GM21447 (cell line): ENCODE data around the gene PCSK9.

ENCODE experiments used
- ATAC-seq: cut with Tn5 transposase; IDR thresholded peaks from one replicate; pipeline ENCODE4 v1.9.1; 2021; ENCODE audit not compliant: unreplicated experiment

Gene PCSK9

DNA sequence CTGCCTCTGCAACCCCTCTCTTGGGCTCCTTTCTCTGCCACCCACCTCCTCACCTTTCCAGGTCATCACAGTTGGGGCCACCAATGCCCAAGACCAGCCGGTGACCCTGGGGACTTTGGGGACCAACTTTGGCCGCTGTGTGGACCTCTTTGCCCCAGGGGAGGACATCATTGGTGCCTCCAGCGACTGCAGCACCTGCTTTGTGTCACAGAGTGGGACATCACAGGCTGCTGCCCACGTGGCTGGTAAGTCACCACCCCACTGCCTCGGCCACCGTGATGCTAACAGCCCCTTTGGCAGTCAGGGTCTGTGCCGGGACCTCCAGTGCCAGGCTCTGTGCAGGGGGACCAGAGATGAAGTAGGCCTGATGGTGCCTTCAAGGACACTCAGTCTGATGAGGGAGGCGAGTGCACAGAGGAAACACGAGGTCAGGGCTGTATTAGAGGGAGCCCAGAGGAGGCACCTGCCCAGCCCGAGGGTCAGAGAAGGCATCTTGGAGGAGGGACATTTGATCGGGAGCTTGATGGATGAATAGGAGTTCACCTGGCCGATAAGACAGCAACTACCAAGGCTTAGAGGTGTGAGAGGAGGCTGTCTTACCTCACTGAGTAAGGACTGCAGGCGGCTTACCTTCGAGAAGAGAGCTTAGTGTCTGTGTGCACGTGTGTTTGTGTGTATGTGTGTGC is 18.1 kb downstream of the PCSK9 start:
- no peak for ATAC-seq

DNA sequence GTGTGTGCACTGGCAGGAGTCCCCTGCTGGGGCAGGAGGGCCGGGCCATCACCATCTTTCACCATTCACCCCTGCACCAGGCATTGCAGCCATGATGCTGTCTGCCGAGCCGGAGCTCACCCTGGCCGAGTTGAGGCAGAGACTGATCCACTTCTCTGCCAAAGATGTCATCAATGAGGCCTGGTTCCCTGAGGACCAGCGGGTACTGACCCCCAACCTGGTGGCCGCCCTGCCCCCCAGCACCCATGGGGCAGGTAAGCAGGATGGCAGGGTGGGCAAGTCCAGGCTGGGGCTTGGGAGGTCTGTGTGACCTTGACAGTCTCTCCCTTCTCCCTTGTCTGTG is 18.6 kb downstream of the PCSK9 start:
- no peak for ATAC-seq

GRCh38 chr1:55059302-55060132 is 20.2 kb downstream of the PCSK9 start:
- no peak for ATAC-seq

GRCh38 chr1:55060133-55060999 is 21.0 kb downstream of the PCSK9 start:
- ATAC-seq, result no peak

- no peak for ATAC-seq
Measured at GRCh38 chr1:55061000-55061705, 21.8 kb downstream of the PCSK9 start.

DNA sequence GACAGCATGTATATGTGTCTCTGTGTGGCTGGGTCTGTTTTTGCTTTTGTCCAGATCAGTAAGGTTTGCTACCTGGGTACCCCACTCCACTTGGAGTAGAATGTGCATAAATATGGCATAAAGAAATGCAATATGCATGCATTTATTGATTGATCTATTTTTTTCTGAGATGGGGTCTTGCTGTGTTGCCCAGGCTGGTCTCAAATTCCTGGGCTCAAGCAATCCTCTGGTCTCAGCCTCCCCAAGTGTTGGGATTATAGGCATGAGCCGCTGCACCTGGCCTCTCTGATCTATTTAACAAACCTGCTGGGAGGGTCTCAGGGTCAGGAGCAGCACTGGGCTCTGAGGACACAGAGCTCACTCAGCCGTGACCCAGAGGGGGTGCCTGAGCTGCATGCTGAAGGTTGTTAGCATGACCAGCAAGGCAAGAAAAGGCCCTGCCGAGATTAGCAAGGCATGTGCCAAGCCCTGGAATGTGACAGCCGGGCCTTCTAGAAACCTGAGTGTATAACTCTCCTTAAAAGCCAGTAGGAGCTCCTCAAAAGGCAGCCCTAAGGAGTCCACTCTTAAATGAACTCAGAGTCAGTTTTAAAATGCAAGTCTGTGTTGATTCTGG is 22.5 kb downstream of the PCSK9 start:
- no peak for ATAC-seq

DNA sequence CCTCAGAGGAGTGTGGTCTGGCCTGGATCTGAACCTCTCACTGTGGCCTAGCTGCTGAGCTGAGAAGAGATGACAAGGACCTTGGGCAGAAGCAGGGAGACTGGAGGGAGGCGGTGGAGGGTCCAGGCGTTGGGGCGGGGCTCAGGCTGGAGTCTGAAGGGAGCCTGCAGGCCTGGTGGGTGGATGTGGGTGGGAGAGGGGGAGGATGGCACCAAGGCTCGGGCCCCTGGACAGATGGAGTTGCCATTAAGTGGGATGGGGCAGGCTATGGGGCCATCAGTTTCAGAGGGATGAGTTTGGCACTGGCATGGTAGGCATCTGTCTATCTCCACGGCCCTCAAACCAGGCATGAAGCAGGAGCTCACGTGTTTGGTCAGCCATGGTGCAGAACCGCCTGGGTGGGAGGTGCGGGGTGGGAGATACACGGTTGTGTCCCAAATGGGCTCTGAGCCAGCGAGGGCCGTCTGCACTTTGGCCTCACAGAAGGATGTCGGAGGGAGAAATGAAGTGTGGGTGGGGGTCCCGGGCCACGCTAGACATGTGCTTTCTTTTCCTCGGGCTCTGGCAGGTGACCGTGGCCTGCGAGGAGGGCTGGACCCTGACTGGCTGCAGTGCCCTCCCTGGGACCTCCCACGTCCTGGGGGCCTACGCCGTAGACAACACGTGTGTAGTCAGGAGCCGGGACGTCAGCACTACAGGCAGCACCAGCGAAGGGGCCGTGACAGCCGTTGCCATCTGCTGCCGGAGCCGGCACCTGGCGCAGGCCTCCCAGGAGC is 23.6 kb downstream of the PCSK9 start:
- no peak for ATAC-seq

- ATAC-seq, result no peak
Measured at GRCh38 chr1:55063577-55063942, 24.2 kb downstream of the PCSK9 start.

DNA sequence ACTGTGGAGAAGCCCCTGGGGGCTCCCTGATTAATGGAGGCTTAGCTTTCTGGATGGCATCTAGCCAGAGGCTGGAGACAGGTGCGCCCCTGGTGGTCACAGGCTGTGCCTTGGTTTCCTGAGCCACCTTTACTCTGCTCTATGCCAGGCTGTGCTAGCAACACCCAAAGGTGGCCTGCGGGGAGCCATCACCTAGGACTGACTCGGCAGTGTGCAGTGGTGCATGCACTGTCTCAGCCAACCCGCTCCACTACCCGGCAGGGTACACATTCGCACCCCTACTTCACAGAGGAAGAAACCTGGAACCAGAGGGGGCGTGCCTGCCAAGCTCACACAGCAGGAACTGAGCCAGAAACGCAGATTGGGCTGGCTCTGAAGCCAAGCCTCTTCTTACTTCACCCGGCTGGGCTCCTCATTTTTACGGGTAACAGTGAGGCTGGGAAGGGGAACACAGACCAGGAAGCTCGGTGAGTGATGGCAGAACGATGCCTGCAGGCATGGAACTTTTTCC is 24.8 kb downstream of the PCSK9 start:
- no peak for ATAC-seq

- ATAC-seq, result no peak
Measured at GRCh38 chr1:55064861-55065263, 25.5 kb downstream of the PCSK9 start.

DNA sequence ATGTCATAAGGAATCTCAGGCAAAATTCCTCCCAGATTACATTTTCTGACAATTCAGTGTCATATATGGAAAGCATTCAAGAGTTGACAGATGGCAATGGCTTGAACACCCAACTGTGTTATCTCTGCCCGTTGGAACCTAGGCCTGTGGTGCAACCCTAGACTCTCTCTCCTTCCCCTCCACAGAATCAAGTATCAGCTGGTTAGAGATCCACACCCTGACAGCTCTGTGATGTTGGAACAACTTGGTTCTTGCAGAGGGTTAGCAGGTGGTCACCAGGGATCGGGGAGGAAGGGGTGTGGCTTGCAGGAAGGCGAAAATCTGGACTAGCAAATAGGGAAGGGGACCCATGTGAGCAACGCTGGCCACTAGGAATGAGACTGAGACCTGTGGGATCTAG is 26.3 kb downstream of the PCSK9 start:
- no peak for ATAC-seq

- ATAC-seq, result no peak
Measured at GRCh38 chr1:55067022-55067778, 27.9 kb downstream of the PCSK9 start.

DNA sequence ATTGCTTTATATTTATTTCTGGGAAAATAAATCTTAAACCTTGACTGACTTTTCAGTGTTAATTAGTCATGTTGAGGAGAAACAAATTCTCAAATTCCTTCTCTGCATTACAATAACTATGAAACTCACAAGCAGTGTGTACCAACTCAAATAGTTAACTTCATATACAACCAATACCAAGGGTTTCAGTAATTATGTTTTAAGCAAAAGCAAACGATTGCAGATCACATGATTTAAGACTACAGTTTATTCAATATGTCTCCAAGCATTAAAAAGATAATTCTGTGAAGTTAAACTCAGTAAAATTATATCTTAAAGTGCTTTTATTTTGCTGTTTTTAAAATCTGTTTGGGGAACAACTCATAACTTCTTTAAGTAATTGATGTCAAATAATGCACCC is 28.6 kb downstream of the PCSK9 start:
- no peak for ATAC-seq

DNA sequence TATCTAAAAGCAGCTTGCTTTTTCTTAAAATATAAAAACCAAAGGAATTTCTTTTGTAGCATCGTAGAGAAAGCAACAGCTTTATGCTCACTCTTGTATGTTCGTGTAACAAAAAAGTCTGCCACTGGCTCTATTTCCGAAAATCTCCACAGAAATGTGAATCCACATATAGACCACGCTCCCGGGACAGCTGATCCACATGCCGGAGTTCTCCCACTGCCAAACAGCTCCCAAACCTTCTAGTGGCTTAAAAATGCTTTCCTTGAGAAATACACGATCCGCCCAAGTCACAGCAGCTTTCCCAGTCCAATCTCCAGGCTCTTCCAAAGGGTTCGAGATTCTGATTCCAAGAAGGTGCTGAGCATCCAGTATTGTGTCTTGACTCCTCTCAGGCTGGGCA is 29.3 kb downstream of the PCSK9 start:
- no peak for ATAC-seq

DNA sequence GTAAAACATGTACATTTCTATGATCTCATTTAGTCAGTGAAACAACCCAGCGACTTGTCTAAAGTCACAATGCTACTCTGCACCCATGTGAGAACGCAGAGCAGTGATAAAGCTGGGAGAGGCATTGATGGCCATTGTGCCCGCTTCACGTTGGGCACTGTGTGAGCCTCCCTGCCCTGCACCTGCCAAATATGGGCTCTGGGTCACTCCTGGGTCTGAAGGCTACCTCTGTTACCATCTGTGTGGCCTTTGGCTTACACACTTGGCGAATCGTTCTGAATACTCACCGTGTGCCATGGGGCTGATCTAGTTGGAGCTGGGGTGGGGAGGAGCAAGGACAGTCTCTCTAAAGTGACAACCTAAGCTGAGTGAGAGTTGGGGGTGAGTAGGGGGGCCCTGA is 29.9 kb downstream of the PCSK9 start:
- no peak for ATAC-seq

- ATAC-seq, result no peak
Measured at GRCh38 chr1:55070293-55071164, 31.2 kb downstream of the PCSK9 start.

DNA sequence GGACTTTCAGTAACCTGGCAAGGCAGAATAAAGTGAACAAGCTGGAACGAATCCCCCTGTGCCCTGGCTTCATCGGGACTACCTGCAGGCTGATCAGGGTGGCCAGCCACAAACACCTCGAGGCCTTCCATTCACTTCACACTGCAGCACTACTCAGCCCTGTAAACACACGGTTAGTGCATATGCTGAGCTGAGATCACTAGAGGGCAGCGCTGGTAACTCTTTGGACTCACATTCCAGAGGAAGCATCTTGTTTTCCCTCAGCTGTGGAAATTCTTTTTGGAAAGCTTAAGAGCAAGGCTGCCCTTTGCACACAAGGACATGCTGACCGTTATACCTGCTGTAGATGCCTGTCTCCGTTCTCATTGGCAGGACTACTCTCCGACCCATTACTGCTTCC is 32.1 kb downstream of the PCSK9 start:
- ATAC-seq, result no peak
